Thyroid gland (tissue), 4 donors: ENCODE data around the gene CPA3. TPM values are rescaled to one million over a fixed set of nuclear protein-coding genes. Genes with fewer than 3 reads are reported as not detected.

ENCODE experiments used
- DNase-seq, 2 donors: peaks; one replicate each; pipeline ENCODE4 v3.0.0-alpha.2; 2019
- H3K27ac ChIP-seq, 3 donors: fragments of 200-600 bp; sonication (generic); 1 replicate in 2 of 3; 2 replicates in 1 of 3; pipeline ENCODE4 v1.5.1; 2016 to 2019; ENCODE audit warnings: mild to moderate bottlenecking in 1 of 3, moderate library complexity in 1 of 3
- H3K27me3 ChIP-seq: fragments of 200-600 bp; sonication (generic); one replicate; pipeline ENCODE4 v1.5.1; 2019
- H3K36me3 ChIP-seq, 2 donors: fragments of 200-600 bp; sonication (generic); one replicate each; pipeline ENCODE4 v1.5.1; 2016 to 2019
- H3K4me1 ChIP-seq, 2 donors: fragments of 200-600 bp; sonication (generic); one replicate each; pipeline ENCODE4 v1.5.1; 2017 to 2019
- H3K4me3 ChIP-seq, 3 donors: fragments of 200-600 bp; sonication (generic); replicated peaks in 1 of 3; 1 replicate in 2 of 3; 2 replicates in 1 of 3; pipeline ENCODE4 v1.5.1; 2016; ENCODE audit warnings: mild to moderate bottlenecking in 1 of 3
- H3K9me3 ChIP-seq: fragments of 200-600 bp; sonication (generic); one replicate; pipeline ENCODE4 v1.5.1; 2017
- POLR2A ChIP-seq, 2 donors: fragments of 450-650 bp; IDR thresholded peaks; one replicate each; pipeline ENCODE4 v1.6.1; 2017; ENCODE audit warnings: antibody characterized with exemption in 2 of 2, mild to moderate bottlenecking in 2 of 2, moderate library complexity in 1 of 2
- WGBS, 2 donors: methylation state at CpG; one replicate each; pipeline ENCODE4 v1.1.5; 2017; 5-methylcytosine and 5-hydroxymethylcytosine counted together
- intact Hi-C: fragments of 100-400 bp; cut with DNase I; formaldehyde crosslinking; loops from one replicate; pipeline ENCODE4 v1.15.1; 2023
- total RNA-seq, 4 donors: library from RNA; depleted of rRNA; stranded (reverse); fragments of >200 nt; gene quantifications; one replicate each; pipeline ENCODE4 v1.2.3, GENCODE V29; 2016
- TF ChIP-seq, protein P1 (sequence below), 6 experiments: fragments of 200-600 bp in 3 of 6; fragments of 450-650 bp in 3 of 6; sonication (generic) in 3 of 6; IDR thresholded peaks; one replicate each; pipeline ENCODE4 v1.5.1; 2016 to 2019; ENCODE audit warnings: antibody characterized with exemption in 6 of 6, mild to moderate bottlenecking in 2 of 6, inconsistent platforms in 1 of 6, moderate library complexity in 1 of 6

CPA3 gene
- total RNA-seq, 4 donors from 2014 or later, result 0.38 to 4.6 (median 0.56) TPM

DNA sequence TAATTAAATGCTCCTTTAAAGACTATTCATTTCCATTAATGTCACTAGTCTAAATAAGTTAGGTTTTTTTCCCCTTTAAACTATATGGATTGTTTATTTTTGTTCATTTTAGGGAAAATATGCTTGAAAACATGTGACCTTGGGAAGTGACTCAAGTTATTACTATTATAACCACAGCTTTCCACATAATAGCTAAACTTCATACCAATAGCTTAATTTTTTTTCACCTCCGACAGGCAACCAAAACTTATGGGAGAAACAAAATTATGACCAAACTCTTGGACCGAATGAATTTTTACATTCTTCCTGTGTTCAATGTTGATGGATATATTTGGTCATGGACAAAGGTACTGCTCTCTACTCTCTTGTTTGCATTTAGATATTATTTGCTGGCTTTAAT is 16.2 kb downstream of the CPA3 start:
- no peaks in the 10 kb centered on the region for H3K9me3 ChIP-seq
- H3K27me3 ChIP-seq, result no peaks in the 10 kb centered on the region
- H3K36me3 ChIP-seq, result no peaks in the 10 kb centered on the region
- intact Hi-C loops, result no loop called here
- H3K27ac ChIP-seq, result no peak overlapping the region
- WGBS, 2 donors, result 85 to 95% methylated on average over 2 of the region's 2 CpGs
- no peaks in the 10 kb centered on the region for H3K4me1 ChIP-seq
- DNase-seq, result no peak
- no peak overlapping the region for H3K4me3 ChIP-seq
- no peak for TF ChIP-seq POLR2A (IDR thresholded peaks at IDR 0.05)
- TF ChIP-seq, protein P1, sequence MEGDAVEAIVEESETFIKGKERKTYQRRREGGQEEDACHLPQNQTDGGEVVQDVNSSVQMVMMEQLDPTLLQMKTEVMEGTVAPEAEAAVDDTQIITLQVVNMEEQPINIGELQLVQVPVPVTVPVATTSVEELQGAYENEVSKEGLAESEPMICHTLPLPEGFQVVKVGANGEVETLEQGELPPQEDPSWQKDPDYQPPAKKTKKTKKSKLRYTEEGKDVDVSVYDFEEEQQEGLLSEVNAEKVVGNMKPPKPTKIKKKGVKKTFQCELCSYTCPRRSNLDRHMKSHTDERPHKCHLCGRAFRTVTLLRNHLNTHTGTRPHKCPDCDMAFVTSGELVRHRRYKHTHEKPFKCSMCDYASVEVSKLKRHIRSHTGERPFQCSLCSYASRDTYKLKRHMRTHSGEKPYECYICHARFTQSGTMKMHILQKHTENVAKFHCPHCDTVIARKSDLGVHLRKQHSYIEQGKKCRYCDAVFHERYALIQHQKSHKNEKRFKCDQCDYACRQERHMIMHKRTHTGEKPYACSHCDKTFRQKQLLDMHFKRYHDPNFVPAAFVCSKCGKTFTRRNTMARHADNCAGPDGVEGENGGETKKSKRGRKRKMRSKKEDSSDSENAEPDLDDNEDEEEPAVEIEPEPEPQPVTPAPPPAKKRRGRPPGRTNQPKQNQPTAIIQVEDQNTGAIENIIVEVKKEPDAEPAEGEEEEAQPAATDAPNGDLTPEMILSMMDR (IDR thresholded peaks at IDR 0.05), result no peak

DNA sequence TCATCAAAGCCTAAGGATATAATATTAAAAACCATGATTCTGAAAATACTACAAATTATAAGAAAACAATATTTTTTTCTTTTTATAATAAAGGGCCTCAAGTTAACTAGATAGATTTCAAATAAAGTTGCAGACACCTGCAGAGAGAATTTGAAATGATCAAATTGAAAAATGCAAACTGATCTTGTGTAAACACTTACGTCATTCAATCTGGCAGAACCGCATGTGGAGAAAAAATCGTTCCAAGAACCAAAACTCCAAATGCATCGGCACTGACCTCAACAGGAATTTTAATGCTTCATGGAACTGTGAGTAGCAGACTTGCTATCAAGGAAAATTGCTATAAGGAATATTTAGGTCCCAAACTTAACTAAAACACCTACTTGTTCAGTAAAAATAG is 17.2 kb downstream of the CPA3 start:
- no peak overlapping the region for H3K27ac ChIP-seq
- H3K4me1 ChIP-seq, result no peaks in the 10 kb centered on the region
- H3K9me3 ChIP-seq, result no peaks in the 10 kb centered on the region
- no peaks in the 10 kb centered on the region for H3K27me3 ChIP-seq
- WGBS, 2 donors, result 72 to 81% methylated on average over 4 of the region's 4 CpGs
- H3K36me3 ChIP-seq, result no peaks in the 10 kb centered on the region
- no peak for DNase-seq
- intact Hi-C loops, result no loop called here
- no peak overlapping the region for H3K4me3 ChIP-seq
- TF ChIP-seq, protein P1 (IDR thresholded peaks at IDR 0.05), result no peak
- no peak for TF ChIP-seq POLR2A (IDR thresholded peaks at IDR 0.05)

DNA sequence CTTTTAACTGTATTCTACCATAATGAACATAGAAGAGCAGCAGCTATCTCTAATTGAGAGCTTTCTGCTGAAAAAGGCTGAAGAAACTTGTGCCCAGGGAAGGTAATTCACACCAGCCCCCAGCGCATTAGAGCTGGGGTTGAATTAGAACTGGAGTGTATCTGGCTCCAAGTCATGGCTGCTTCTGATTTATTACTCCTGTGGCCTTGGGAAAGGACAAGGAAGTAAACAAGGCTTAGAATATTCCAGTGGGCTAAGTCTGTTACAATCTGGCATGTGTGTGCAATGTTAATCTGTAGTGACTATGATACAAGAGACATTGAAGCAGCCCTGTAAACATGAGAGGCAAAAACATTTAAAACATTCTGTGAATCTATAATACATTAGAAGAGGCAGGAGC is 18.1 kb downstream of the CPA3 start:
- TF ChIP-seq POLR2A (IDR thresholded peaks at IDR 0.05), result no peak
- TF ChIP-seq, protein P1 (IDR thresholded peaks at IDR 0.05), result no peak
- Histone ChIP-seq H3K36me3 (no peaks in the 10 kb centered on the region), H3K27me3 (no peaks in the 10 kb centered on the region), H3K27ac (no peak overlapping the region), H3K9me3 (no peaks in the 10 kb centered on the region), H3K4me3 (no peak overlapping the region), H3K4me1 (no peaks in the 10 kb centered on the region)
- 90 to 95% methylated on average over 1 of the region's 1 CpG for WGBS, 2 donors
- no peak for DNase-seq
- intact Hi-C loops, result no loop called here

DNA sequence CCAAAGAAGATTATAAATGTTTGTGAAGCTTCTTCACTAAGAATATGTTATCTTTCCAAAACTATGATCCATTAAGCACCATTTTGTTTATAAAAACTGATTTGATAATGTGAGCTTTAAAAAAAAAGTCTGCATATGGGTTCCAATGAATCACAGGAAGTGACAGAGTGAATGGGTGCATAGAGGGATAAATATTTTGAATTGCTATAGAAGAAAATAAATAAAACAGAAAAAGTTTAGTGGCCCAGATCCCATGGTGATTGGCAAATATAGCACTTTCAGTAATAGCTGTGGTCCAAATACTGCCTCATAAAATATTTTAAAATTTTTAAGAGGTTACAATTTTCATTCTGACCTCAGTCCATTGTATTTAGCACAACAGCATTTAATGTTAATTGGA is 19.2 kb downstream of the CPA3 start:
- no peaks in the 10 kb centered on the region for H3K9me3 ChIP-seq
- TF ChIP-seq, protein P1 (IDR thresholded peaks at IDR 0.05), result no peak
- TF ChIP-seq POLR2A (IDR thresholded peaks at IDR 0.05), result no peak
- intact Hi-C loops, result no loop called here

DNA sequence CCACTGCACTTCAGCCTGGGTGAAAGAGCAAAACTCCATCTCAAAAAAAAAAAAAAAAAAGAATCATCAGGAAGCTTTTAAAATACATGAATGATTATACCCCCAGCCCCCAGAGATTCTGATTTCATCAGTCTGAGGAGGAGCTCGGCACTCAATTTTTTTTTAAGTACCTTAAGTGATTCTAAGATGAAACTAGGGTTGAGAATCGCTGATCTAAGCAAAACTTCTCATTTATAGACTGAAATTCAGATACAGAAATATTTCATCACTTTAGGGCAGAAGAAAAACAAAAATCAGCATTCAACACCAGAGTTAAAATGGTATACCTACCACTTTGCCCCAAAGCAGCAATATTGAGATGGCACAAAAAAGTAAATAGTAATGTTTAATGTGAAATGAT is 24.7 kb downstream of the CPA3 start:
- no peak for DNase-seq
- H3K36me3 ChIP-seq, result no peaks in the 10 kb centered on the region
- H3K9me3 ChIP-seq, result no peaks in the 10 kb centered on the region
- WGBS, 2 donors, result 64 to 88% methylated on average over 2 of the region's 2 CpGs
- TF ChIP-seq, protein P1 (IDR thresholded peaks at IDR 0.05), result no peak
- TF ChIP-seq POLR2A (IDR thresholded peaks at IDR 0.05), result no peak
- no peaks in the 10 kb centered on the region for H3K4me1 ChIP-seq
- no peak overlapping the region for H3K27ac ChIP-seq
- H3K27me3 ChIP-seq, result no peaks in the 10 kb centered on the region
- intact Hi-C loops, result no loop called here
- H3K4me3 ChIP-seq, result no peak overlapping the region

More for the DNA sequence above, 19.2 kb downstream of the CPA3 start:
- no peak overlapping the region for H3K27ac ChIP-seq
- H3K4me1 ChIP-seq, result no peaks in the 10 kb centered on the region
- H3K4me3 ChIP-seq, result no peak overlapping the region
- H3K27me3 ChIP-seq, result no peaks in the 10 kb centered on the region
- no peak for DNase-seq
- no peaks in the 10 kb centered on the region for H3K36me3 ChIP-seq
